Fibroblast of gingiva (primary cell): ENCODE results near the gene HSPA9.

Source experiments
- DNase-seq: peaks from one replicate; pipeline ENCODE4 v3.0.0-alpha.2; 2011; ENCODE audit warnings: low read depth

HSPA9 gene

GRCh38 chr5:138575194-138576015 lies at the start of gene HSPA9:
Gene HSPA9, minus strand, starts transcription at chr5:138575401. Its CDS starts 83 bp downstream, at chr5:138575318.
- peak; percentile 100 for DNase-seq

DNA sequence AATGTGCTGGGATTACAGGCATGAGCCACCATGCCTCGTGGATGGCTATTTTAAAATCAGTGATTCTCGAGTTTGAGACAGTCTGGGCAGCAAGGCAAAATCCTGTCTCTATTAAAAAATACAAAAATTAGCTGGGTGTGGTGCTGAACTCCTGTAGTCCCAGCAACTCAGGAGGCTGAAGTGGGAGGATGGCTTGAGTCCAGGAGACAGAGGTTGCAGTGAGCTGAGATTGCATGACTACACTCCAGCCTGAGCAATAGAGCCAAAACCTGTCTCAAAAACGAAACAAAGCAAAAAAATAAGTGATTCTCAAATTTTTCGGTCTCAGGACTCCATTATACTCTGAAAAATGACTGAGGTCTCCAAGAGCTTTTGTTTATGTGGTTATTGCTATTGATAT lies 47.9 kb upstream of the HSPA9 start:
- DNase-seq: no peak

DNA sequence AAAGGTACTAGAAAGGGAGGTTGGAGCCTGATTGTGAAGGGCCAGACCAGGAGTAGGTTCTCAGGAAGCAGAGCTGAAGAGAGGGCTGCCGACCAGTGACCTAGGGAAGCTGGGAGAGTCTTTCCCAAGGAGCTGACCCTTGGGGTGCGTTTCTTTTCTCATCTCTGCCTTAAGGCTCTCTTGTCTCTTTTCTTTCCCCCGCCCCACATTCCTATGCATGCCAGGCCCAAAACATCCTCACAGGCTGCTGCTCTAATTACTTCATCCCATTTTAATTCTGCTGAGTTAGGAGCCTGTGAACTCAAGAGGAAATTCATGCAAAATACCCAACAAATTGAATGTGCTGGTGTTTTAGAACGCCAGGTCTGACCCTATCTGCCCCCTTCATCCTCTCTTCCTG lies 46.9 kb upstream of the HSPA9 start:
- DNase-seq: no peak

DNA sequence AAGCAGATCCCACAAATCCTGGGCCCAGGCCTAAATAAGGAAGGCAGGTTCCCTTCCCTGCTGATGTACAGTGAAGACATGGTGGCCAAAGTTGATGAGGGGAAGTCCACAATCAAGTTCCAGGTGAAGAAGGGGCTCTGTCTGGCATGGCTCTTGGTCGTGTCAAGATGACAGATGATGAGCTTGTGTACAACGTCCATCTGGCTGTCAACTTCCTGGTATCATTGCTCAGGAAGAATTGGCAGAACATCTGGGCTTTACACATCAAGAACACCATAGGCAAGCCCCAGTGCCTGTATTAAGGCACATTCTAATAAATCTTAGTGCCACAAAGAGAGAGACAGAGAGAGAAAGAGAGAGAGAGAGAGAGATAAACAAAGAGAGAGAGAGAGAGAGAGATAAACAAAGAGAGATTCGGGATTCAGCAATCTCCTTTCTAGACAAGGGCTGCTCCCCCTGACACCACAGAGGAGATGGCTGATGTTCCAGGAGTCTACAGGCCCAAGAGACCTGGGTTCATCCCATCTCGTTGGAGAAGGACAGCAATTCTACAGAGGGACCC lies 45.5 kb upstream of the HSPA9 start:
- no peak for DNase-seq

- DNase-seq: no peak
These were observed 41.3 kb upstream of the HSPA9 start for GRCh38 chr5:138616508-138616907.

DNA sequence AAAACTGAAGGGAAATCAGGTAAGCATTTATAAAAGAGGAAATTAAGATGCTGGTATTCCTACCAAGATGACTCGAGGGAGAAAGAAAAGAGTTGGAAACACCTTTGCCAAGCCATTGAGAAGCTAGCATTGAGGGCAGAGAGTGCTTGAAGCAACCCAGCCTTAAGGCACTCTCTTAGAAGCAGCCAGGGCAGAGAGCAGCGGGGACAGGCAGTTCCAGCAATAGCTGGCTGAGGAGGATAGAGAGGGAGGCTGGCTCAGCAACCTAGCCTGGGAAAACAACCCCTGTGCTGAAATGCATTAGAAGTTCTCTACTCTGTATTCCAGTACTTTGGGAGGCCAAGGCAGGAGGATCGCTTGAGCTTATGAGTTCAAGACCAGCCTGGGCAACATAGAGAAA lies 40.3 kb upstream of the HSPA9 start:
- DNase-seq: no peak

GRCh38 chr5:138611678-138612218 lies 36.5 kb upstream of the HSPA9 start:
- DNase-seq: peak; percentile 32

- no peak for DNase-seq
These were observed 35.9 kb upstream of the HSPA9 start for GRCh38 chr5:138610918-138611677.

GRCh38 chr5:138610415-138610917 lies 35.3 kb upstream of the HSPA9 start:
- DNase-seq: no peak

GRCh38 chr5:138606378-138607064 lies 31.3 kb upstream of the HSPA9 start:
- no peak for DNase-seq

DNA sequence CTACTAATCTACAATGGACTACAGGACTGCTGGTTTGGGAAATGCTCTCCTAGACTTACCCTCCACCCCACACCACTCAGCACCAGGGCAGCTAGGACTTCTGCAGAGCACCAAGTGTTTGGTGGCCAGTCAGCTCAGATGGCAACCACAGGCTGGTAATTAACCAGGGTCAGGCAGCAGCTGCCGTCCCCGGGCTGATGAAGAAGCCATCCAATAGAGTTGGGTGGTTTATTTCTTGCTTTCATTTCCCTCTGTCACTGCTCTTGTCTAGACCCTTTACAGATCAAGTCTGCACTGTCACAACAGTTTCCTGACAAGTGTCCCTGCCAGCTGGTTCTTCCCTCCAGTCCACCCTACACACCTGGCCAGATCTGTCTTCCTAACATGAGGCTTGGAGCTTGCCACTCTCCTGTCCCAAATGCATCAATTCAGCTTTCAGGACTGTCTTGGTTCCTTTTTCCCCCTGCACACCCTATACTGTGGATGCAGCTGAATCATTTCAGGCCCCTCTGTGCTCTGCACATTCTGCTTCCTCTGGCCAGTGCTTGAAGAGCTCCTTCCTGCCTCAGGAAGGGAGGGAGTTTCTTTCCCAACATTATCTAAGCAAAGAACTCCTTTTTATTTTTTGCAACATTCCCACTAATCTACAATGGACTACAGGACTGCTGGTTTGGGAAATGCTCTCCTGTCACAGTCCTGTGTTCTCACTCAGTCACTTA lies 30.2 kb upstream of the HSPA9 start:
- DNase-seq: no peak

DNA sequence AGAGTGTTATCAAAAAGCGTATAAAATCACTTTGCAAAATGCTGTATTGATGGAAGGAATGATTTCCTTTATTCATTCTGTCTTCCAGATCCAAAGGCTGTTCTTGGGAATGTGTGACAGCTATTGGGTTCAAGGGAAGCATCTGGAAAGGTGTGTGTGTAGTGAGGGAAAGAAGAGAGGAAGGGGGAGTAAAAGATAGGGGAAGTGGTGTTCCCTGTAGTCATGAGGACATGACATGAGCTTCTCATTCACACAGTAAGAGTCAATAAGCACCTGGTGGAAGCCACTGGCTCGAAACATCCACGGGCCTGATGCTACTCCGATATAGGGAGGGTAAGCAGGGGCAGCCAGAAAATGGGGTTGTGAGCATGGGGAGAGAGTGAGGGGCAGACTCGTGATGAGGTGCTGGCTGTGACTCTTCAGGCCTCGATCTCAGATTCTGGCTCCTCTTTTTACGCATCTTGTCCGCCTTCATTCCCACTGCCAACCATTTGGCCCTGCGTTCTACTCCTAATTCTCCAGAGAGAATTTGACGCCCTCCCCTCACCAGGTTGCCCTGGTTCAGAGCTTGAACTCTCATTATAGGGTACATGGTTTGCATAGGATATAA lies 29.1 kb upstream of the HSPA9 start:
- DNase-seq: no peak

GRCh38 chr5:138603249-138603920 lies 28.2 kb upstream of the HSPA9 start:
- no peak for DNase-seq

- DNase-seq: no peak
These were observed 27.3 kb upstream of the HSPA9 start for GRCh38 chr5:138602371-138603000.

GRCh38 chr5:138601444-138601843 lies 26.2 kb upstream of the HSPA9 start:
- peak; percentile 89 for DNase-seq

GRCh38 chr5:138600446-138600845 lies 25.2 kb upstream of the HSPA9 start:
- DNase-seq: no peak

GRCh38 chr5:138597661-138598400 lies 22.6 kb upstream of the HSPA9 start:
- DNase-seq: no peak

DNA sequence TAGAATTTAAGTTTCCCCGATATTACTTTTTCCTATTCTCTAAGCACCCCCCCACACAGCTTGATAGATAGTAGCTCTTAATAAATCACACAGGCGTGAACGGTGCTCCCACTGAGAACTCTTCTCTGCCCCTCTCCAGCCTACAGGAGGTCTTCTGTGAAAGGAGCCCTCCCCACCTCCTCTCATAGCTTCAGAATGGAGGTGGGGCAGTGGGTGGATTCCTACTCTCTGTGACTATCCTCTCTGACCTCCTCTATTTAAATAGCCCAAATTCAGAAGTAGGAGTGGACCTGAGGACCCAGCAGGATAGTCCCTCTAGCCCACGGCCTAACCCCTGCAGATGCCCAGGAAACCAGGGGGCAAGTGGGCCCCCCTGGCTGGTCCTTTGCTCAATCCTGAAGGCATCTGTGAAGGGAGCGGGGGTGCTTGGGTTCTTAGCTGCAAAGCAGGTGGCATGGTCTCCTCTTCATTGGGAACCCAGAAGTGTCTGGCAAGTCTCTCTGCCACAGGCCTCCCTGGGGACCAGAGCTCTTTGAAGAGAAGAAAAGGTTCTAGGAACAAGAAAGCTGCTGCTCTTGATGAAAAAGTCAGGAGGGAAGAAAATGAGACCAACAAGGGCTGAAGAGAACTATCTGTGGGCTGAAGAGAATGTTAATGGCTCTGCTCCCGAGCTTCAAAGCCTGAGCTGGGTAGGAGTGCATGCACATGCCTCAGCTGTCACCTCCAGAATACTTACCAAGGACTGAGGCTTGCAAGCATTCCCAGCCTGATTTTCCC lies 21.1 kb upstream of the HSPA9 start:
- DNase-seq: no peak
